Hepatocyte (in vitro differentiated cells): ENCODE results near the gene CAPN8. TPM values are rescaled to one million over a fixed set of nuclear protein-coding genes. Genes with fewer than 3 reads are reported as not detected.

Source experiments
- DNase-seq: peaks from one replicate; pipeline ENCODE4 v3.0.0-alpha.2; 2016; ENCODE audit warnings: low spot score
- H2AFZ ChIP-seq: fragments of 200-600 bp; sonication (generic); 2 replicates; pipeline ENCODE4 v1.6.0; 2016; ENCODE audit warnings: antibody characterized with exemption, mild to moderate bottlenecking
- H3K27ac ChIP-seq: fragments of 200-600 bp; sonication (generic); 2 replicates; pipeline ENCODE4 v1.5.1; 2016; ENCODE audit warnings: mild to moderate bottlenecking
- H3K27me3 ChIP-seq: fragments of 200-600 bp; sonication (generic); 2 replicates; pipeline ENCODE4 v1.6.1; 2016
- H3K36me3 ChIP-seq: fragments of 200-600 bp; sonication (generic); replicated peaks from 2 replicates; pipeline ENCODE4 v1.5.1; 2016; ENCODE audit warnings: low read depth; ENCODE audit not compliant: insufficient read depth
- H3K4me1 ChIP-seq: fragments of 200-600 bp; sonication (generic); 2 replicates; pipeline ENCODE4 v1.5.1; 2016; ENCODE audit warnings: mild to moderate bottlenecking, moderate library complexity; ENCODE audit not compliant: insufficient read depth
- H3K4me2 ChIP-seq: fragments of 200-600 bp; sonication (generic); 2 replicates; pipeline ENCODE4 v1.6.0; 2016
- H3K4me3 ChIP-seq: fragments of 200-600 bp; sonication (generic); 2 replicates; pipeline ENCODE4 v1.5.1; 2016; ENCODE audit warnings: mild to moderate bottlenecking
- H3K79me2 ChIP-seq: fragments of 200-600 bp; sonication (generic); 2 replicates; pipeline ENCODE4 v1.6.0; 2017; ENCODE audit warnings: mild to moderate bottlenecking
- H3K9me2 ChIP-seq: fragments of 200-600 bp; sonication (generic); replicated peaks from 2 replicates; pipeline ENCODE4 v1.6.0; 2017; ENCODE audit warnings: mild to moderate bottlenecking; ENCODE audit not compliant: insufficient read depth
- H3K9me3 ChIP-seq: fragments of 200-600 bp; sonication (generic); 2 replicates; pipeline ENCODE4 v1.5.1; 2016; ENCODE audit warnings: low read depth, mild to moderate bottlenecking
- H4K20me1 ChIP-seq: fragments of 200-600 bp; sonication (generic); 2 replicates; pipeline ENCODE4 v1.6.0; 2016; ENCODE audit warnings: mild to moderate bottlenecking; ENCODE audit not compliant: insufficient read depth, poor library complexity, severe bottlenecking
- EZH2 ChIP-seq: fragments of 200-600 bp; sonication (generic); IDR thresholded peaks from 2 replicates; pipeline ENCODE4 v1.6.1; 2016; ENCODE audit warnings: antibody characterized with exemption, mild to moderate bottlenecking, borderline replicate concordance
- EZH2phosphoT487 ChIP-seq: fragments of 200-600 bp; sonication (generic); IDR thresholded peaks from one replicate; pipeline ENCODE4 v1.6.1; 2018; ENCODE audit warnings: antibody characterized with exemption, mild to moderate bottlenecking, low read depth, moderate library complexity; ENCODE audit not compliant: unreplicated experiment, severe bottlenecking
- WGBS: methylation state at CpG from one replicate; pipeline ENCODE4 v1.1.6; 2016; ENCODE audit warnings: low lambda C conversion rate; ENCODE audit errors: missing lambda C conversion rate; 5-methylcytosine and 5-hydroxymethylcytosine counted together
- polyA plus RNA-seq: library from polyadenylated mRNA; unstranded; fragments of >200 nt; fragmentation: Nextera tagmentation; extraction: Ambion mirVana; gene quantifications from 2 replicates; pipeline ENCODE4 v1.2.1, GENCODE V29; 2016
- total RNA-seq: library from RNA; depleted of rRNA; stranded (reverse); fragments of >200 nt; gene quantifications from 2 replicates; pipeline ENCODE4 v1.2.3, GENCODE V29; 2014
- TF ChIP-seq, protein P1 (sequence below): fragments of 200-600 bp; sonication (generic); IDR thresholded peaks from 2 replicates; pipeline ENCODE4 v1.5.1; 2016; ENCODE audit warnings: antibody characterized with exemption, mild to moderate bottlenecking; ENCODE audit not compliant: poor library complexity

CAPN8 gene
- total and polyA plus RNA-seq, 2 experiments from 2014 or later: 16.4 to 18.0 TPM

DNA sequence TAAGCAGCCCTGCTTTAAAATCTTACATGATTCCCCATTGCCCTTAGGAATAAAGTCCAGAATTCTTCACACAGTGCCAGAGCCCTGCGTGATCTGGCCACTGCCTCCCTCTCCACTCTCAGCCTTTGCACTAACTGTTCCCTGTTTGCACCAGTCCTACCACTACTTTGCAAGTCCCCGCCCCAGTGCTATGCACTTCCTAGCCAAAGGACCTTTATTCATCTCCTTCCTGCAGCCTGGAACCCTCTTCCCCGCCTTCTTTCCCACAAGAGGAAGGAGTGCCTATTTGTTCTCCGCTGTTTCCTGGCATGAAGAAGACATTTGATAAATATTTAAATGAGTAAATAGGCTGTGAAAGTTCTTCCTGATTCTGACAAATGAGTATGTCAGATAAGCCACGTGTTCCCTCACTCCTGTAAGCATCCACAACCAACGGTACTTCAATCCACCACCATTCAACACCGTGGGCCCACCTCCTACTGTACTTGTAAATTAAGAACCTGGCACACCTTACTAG, 23.9 kb downstream of the CAPN8 start:
- WGBS: 78% methylated on average over 7 of the region's 7 CpGs
- Histone ChIP-seq H2AFZ (no peak overlapping the region), H3K9me2 (no peaks in the 10 kb centered on the region), H3K79me2 (peaks cover 3% of the 10 kb centered on the region), H3K4me2 (peak overlapping the region; percentile 24), H4K20me1 (no peaks in the 10 kb centered on the region), H3K36me3 (no peaks in the 10 kb centered on the region), H3K9me3 (no peaks in the 10 kb centered on the region), H3K27ac (peak overlapping the region; percentile 84), H3K4me3 (no peak overlapping the region), H3K27me3 (no peaks in the 10 kb centered on the region), H3K4me1 (peaks cover 20% of the 10 kb centered on the region)
- DNase-seq: peak; percentile 34
- no peak for TF ChIP-seq EZH2phosphoT487
- TF ChIP-seq, protein P1, sequence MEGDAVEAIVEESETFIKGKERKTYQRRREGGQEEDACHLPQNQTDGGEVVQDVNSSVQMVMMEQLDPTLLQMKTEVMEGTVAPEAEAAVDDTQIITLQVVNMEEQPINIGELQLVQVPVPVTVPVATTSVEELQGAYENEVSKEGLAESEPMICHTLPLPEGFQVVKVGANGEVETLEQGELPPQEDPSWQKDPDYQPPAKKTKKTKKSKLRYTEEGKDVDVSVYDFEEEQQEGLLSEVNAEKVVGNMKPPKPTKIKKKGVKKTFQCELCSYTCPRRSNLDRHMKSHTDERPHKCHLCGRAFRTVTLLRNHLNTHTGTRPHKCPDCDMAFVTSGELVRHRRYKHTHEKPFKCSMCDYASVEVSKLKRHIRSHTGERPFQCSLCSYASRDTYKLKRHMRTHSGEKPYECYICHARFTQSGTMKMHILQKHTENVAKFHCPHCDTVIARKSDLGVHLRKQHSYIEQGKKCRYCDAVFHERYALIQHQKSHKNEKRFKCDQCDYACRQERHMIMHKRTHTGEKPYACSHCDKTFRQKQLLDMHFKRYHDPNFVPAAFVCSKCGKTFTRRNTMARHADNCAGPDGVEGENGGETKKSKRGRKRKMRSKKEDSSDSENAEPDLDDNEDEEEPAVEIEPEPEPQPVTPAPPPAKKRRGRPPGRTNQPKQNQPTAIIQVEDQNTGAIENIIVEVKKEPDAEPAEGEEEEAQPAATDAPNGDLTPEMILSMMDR: no peak
- no peak for TF ChIP-seq EZH2

DNA sequence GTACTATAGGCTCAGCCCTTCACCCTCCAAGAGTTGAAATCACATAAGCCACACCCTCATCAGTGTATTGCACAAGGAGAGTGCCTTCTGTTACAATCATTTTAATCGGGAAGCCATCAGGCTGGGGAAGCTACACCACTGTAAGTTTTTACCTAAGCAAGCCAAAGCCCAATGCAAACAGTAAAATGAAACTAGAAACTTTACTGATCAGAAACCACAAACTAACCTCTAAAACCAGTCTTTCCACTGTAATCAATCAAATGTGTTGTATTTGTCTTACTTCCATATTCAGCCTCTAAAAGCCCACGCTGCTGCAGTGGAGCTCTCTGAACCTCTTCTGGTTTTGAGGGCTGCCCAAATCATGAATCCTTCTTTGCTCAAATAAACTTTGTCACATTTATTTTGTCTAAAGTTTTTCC, 26.2 kb downstream of the CAPN8 start:
- Histone ChIP-seq H3K9me2 (no peaks in the 10 kb centered on the region), H4K20me1 (no peaks in the 10 kb centered on the region), H2AFZ (no peak overlapping the region), H3K4me1 (peaks cover 20% of the 10 kb centered on the region), H3K4me2 (peak overlapping the region; percentile 2), H3K79me2 (peaks cover 3% of the 10 kb centered on the region), H3K9me3 (no peaks in the 10 kb centered on the region), H3K27ac (no peak overlapping the region), H3K4me3 (no peak overlapping the region), H3K36me3 (no peaks in the 10 kb centered on the region), H3K27me3 (no peaks in the 10 kb centered on the region)
- DNase-seq: no peak
- WGBS: 70% methylated on average over 2 of the region's 2 CpGs
- TF ChIP-seq EZH2phosphoT487: no peak
- no peak for TF ChIP-seq EZH2
- TF ChIP-seq, protein P1: no peak

DNA sequence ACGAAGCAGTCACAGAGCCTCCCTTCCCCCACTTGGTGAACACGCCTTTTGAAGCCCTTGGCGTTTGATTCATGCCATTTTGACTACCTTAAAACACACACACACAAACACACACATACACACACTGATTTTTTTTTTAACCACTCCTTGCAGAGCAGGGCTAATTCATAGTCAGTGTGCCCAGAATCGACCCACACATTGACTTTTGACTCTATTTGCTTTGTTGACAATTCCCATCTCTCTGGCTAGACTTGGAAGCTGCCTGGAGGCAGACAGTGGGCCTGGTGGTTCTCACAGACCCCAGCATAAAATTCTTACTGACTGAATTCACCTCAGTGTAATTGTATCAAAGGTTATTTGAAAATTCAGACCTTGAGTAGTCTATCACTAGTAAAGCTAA, 30.3 kb downstream of the CAPN8 start:
- Histone ChIP-seq H3K4me3 (no peak overlapping the region), H3K4me2 (no peak overlapping the region), H2AFZ (no peak overlapping the region), H3K9me3 (no peaks in the 10 kb centered on the region), H4K20me1 (no peaks in the 10 kb centered on the region), H3K79me2 (peaks cover 3% of the 10 kb centered on the region), H3K9me2 (no peaks in the 10 kb centered on the region), H3K36me3 (no peaks in the 10 kb centered on the region), H3K27ac (no peak overlapping the region), H3K4me1 (peaks cover 8% of the 10 kb centered on the region), H3K27me3 (no peaks in the 10 kb centered on the region)
- 74% methylated on average over 4 of the region's 4 CpGs for WGBS
- no peak for TF ChIP-seq EZH2phosphoT487
- TF ChIP-seq, protein P1: no peak
- no peak for TF ChIP-seq EZH2
- no peak for DNase-seq
